ENCODE measurements around the gene KIRREL3.

DNA sequence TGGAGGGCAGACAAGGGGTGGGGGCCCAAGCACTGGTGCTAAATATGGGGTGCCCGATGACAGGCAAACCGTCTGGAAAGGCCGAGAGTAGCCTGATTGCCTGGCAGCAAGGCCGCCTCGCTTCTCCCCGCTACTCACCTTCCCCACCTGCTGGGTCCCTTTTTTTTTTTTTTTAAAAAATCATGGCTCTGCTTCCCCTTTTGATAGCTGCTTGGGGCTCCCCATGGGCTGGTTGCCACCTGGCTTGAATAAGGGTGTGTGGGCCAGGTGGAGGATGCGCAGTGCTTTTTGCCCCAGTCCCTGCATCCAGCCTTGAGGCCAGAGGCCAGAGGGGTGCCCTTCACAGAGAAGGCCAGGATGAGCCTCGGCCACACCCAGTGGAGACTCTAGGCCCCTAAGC, 533.1 kb downstream of the KIRREL3 start:
- TF ChIP-seq, protein P1, sequence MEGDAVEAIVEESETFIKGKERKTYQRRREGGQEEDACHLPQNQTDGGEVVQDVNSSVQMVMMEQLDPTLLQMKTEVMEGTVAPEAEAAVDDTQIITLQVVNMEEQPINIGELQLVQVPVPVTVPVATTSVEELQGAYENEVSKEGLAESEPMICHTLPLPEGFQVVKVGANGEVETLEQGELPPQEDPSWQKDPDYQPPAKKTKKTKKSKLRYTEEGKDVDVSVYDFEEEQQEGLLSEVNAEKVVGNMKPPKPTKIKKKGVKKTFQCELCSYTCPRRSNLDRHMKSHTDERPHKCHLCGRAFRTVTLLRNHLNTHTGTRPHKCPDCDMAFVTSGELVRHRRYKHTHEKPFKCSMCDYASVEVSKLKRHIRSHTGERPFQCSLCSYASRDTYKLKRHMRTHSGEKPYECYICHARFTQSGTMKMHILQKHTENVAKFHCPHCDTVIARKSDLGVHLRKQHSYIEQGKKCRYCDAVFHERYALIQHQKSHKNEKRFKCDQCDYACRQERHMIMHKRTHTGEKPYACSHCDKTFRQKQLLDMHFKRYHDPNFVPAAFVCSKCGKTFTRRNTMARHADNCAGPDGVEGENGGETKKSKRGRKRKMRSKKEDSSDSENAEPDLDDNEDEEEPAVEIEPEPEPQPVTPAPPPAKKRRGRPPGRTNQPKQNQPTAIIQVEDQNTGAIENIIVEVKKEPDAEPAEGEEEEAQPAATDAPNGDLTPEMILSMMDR (conservative IDR thresholded peaks at IDR 0.05; ENCODE audit: low read depth, low read length): no peak
- no peak for TF ChIP-seq EZH2 (IDR thresholded peaks at IDR 0.05; ENCODE audit: low read length, unreplicated experiment)

Measured in PC-3 (cell line).